HepG2 (cell line): ENCODE data around the gene FAM200B. TPM values are rescaled to one million over a fixed set of nuclear protein-coding genes. Genes with fewer than 3 reads are reported as not detected.

Experiments
- CEBPG ChIP-seq: IDR thresholded peaks from 2 replicates; pipeline ENCODE4 v1.6.1; 2016
- GFI1 ChIP-seq: sonication (generic); formaldehyde crosslinking; IDR thresholded peaks from 2 replicates; pipeline ENCODE4 v1.5.0; 2020; ENCODE audit warnings: missing genetic modification reagents, mild to moderate bottlenecking, borderline replicate concordance
- SMAD9 ChIP-seq: sonication (generic); formaldehyde crosslinking; IDR thresholded peaks from 2 replicates; pipeline ENCODE4 v1.5.1; 2020; ENCODE audit warnings: mild to moderate bottlenecking, missing genetic modification reagents
- ZNF530 ChIP-seq: sonication (generic); formaldehyde crosslinking; IDR thresholded peaks from 2 replicates; pipeline ENCODE4 v1.5.0; 2020; ENCODE audit warnings: low read depth, mild to moderate bottlenecking, missing genetic modification reagents
- polyA plus RNA-seq, 8 experiments: library from polyadenylated mRNA; depleted of rRNA in 3 of 8; stranded (reverse) in 7 of 8; unstranded in 1 of 8; fragments of >200 nt; fragmentation: Illumina TruSeq in 4 of 8; extraction: Trizol in 4 of 8; gene quantifications; 2 replicates each; pipeline versions ENCODE4 v1.2.1 to v1.2.3, GENCODE V29; 2011 to 2016; ENCODE audit warnings: low read depth in 4 of 8, missing spikeins in 1 of 8, mixed read lengths in 1 of 8; ENCODE audit not compliant: insufficient read depth in 1 of 8
- total RNA-seq, 5 experiments: library from RNA; depleted of rRNA; stranded (reverse); fragments of >200 nt; fragmentation: Illumina TruSeq; extraction: Trizol; gene quantifications; 2 replicates each; pipeline ENCODE4 v1.2.3, GENCODE V29; 2016; ENCODE audit warnings: low read depth in 1 of 5
- TF ChIP-seq, protein P1 (sequence below): sonication (generic); formaldehyde crosslinking; IDR thresholded peaks from 2 replicates; pipeline ENCODE4 v1.4.0; 2020; ENCODE audit warnings: mild to moderate bottlenecking, missing genetic modification reagents, borderline replicate concordance
- TF ChIP-seq, protein P2 (sequence below), 2 experiments: fragments of 450-650 bp in 1 of 2; sonication (generic) in 1 of 2; formaldehyde crosslinking; IDR thresholded peaks; 2 replicates each; pipeline versions ENCODE4 v1.5.0 to v1.8.0; 2020 to 2022; ENCODE audit warnings: mild to moderate bottlenecking in 1 of 2, missing genetic modification reagents in 1 of 2

FAM200B gene
- total and polyA plus RNA-seq, 2 of the 13 experiments (the other 11 are each of a cell fraction or from before 2014, with no cell fraction given), result 25.6 to 41.8 TPM

GRCh38 chr4:15659768-15660570 is 21.7 kb upstream of the FAM200B start (continued):
- TF ChIP-seq, protein P1, sequence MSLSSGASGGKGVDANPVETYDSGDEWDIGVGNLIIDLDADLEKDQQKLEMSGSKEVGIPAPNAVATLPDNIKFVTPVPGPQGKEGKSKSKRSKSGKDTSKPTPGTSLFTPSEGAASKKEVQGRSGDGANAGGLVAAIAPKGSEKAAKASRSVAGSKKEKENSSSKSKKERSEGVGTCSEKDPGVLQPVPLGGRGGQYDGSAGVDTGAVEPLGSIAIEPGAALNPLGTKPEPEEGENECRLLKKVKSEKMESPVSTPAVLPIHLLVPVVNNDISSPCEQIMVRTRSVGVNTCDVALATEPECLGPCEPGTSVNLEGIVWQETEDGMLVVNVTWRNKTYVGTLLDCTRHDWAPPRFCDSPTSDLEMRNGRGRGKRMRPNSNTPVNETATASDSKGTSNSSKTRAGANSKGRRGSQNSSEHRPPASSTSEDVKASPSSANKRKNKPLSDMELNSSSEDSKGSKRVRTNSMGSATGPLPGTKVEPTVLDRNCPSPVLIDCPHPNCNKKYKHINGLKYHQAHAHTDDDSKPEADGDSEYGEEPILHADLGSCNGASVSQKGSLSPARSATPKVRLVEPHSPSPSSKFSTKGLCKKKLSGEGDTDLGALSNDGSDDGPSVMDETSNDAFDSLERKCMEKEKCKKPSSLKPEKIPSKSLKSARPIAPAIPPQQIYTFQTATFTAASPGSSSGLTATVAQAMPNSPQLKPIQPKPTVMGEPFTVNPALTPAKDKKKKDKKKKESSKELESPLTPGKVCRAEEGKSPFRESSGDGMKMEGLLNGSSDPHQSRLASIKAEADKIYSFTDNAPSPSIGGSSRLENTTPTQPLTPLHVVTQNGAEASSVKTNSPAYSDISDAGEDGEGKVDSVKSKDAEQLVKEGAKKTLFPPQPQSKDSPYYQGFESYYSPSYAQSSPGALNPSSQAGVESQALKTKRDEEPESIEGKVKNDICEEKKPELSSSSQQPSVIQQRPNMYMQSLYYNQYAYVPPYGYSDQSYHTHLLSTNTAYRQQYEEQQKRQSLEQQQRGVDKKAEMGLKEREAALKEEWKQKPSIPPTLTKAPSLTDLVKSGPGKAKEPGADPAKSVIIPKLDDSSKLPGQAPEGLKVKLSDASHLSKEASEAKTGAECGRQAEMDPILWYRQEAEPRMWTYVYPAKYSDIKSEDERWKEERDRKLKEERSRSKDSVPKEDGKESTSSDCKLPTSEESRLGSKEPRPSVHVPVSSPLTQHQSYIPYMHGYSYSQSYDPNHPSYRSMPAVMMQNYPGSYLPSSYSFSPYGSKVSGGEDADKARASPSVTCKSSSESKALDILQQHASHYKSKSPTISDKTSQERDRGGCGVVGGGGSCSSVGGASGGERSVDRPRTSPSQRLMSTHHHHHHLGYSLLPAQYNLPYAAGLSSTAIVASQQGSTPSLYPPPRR (CRISPR knock-in tag), result no peak
- no peak for TF ChIP-seq GFI1
- peak; percentile 36; the same call in 1 of the 2 replicates for TF ChIP-seq CEBPG (CRISPR knock-in tag)
- no peak for TF ChIP-seq SMAD9 (CRISPR knock-in tag)
- TF ChIP-seq ZNF530 (CRISPR knock-in tag), result no peak
- TF ChIP-seq, protein P2, sequence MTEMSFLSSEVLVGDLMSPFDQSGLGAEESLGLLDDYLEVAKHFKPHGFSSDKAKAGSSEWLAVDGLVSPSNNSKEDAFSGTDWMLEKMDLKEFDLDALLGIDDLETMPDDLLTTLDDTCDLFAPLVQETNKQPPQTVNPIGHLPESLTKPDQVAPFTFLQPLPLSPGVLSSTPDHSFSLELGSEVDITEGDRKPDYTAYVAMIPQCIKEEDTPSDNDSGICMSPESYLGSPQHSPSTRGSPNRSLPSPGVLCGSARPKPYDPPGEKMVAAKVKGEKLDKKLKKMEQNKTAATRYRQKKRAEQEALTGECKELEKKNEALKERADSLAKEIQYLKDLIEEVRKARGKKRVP (CRISPR knock-in tag; IDR thresholded peaks at IDR 0.05), result peak in 1 of 2 experiments; percentile 76; a peak in 2 of 4 replicates
